Measurements from ENCODE around the gene QPCT. TPM values are rescaled to one million over a fixed set of nuclear protein-coding genes. Genes with fewer than 3 reads are reported as not detected.

Gene QPCT
- total RNA-seq, 1 experiment from 2014 or later, result 7.1 TPM

DNA sequence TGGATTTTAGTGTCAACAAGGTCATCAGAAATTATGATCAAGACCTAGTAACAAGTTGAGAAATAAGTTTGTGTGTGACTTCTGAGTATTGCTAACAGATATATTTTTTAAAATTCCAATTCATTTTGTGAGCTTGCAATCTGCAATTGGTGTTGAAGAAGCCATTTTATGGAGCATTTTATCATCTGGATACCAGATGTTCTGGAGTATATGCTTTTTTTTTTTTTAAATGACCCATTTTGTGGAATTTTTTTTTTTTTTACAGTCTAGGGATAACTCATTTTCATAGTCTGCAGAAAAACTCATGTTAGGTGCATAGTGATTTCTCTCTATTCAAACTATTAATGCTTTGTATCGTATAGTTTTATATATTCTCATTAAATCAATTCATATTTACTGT is 12.6 kb downstream of the QPCT start:
- DNase-seq (ENCODE audit: low read depth in 1 of 2, low spot score in 2 of 2), result no peak
- Histone ChIP-seq H3K27ac (no peak overlapping the region), H3K36me3 (no peaks in the 10 kb centered on the region), H3K27me3 (replicated peaks) (0 out of 2 replicates have a peak, but pooled peaks cover 2% of the 10 kb centered on the region), H3K4me1 (replicated peaks) (no peaks in the 10 kb centered on the region), H3K4me3 (no peak overlapping the region), H3K9me3 (replicated peaks) (no peaks in the 10 kb centered on the region)

DNA sequence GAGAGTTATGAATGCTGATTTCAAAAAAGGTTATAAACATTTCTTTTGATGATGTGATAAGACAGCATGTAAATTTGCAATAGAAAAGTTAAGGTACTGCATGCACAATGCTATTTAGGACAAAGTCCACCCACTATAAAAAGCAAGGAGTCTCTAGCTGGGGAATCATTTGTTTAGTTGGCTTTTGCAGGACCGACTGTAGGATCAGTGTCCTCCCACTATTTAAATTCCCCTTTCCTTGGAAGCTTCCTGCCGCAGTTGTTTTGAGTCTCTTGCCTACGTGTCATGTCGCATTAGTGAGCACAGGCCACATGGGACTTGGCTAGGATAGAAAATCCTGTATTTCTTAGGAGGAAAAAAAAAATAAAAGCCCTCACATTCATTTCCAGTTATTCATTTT is 13.1 kb downstream of the QPCT start:
- DNase-seq (ENCODE audit: low read depth in 1 of 2, low spot score in 2 of 2), result no peak
- H3K27me3 ChIP-seq (replicated peaks), result 0 out of 2 replicates have a peak, but pooled peaks cover 2% of the 10 kb centered on the region
- H3K4me1 ChIP-seq (replicated peaks), result no peaks in the 10 kb centered on the region
- no peak overlapping the region for H3K4me3 ChIP-seq
- H3K27ac ChIP-seq, result no peak overlapping the region
- no peaks in the 10 kb centered on the region for H3K9me3 ChIP-seq (replicated peaks)
- H3K36me3 ChIP-seq, result no peaks in the 10 kb centered on the region

DNA sequence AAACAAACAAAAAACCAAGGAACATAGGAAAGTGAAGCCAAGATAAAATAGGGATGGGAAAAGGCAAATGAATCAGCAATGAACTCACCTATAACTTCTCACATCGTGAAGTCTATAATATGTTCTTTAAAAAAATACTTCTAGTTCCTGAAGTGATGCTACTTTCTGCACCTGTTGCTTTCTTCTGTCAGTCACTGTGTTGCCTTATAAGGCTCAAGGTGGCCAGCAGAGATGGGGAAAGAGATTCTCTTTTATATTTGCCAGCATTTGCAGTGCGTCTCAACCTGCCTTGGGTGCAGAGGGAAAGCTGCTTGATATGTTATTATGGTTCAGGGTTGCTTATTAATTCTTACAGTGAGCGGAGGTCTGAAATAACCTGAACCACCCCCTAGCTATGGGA is 14.0 kb downstream of the QPCT start:
- DNase-seq (ENCODE audit: low read depth in 1 of 2, low spot score in 2 of 2), result no peak
- Histone ChIP-seq H3K27me3 (replicated peaks) (0 out of 2 replicates have a peak, but pooled peaks cover 2% of the 10 kb centered on the region), H3K36me3 (no peaks in the 10 kb centered on the region), H3K9me3 (replicated peaks) (no peaks in the 10 kb centered on the region), H3K4me3 (no peak overlapping the region), H3K4me1 (replicated peaks) (no peaks in the 10 kb centered on the region), H3K27ac (no peak overlapping the region)

DNA sequence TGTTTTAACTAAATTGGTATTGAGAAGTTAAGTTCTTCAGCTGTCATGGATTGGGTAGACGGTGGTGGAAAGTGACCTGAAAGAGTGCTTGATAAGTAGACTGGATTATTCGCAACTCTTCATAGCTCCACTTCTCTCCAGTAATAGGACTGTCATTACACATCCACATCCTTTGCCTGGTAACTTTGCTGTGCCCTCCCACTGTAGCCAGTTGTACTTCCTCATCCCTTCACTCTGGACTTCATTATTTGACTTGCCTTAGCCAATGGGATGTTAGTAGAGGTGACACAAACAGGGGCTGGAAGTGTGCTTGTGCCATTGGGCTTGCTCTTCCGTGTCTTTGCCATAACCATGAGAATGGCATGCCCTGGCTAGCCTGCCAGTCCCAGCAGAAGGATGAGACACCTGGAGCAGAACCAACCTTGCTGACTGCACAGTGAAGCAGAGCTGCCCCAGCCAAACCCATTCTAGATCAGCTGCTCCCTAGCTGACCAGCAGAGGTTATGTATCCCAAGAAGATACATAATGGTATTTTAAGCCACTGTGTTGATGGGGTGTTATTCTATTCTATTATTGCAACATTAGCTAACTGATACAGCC is 16.9 kb downstream of the QPCT start:
- Histone ChIP-seq H3K4me1 (replicated peaks) (no peaks in the 10 kb centered on the region), H3K27me3 (replicated peaks) (no peaks in the 10 kb centered on the region), H3K9me3 (replicated peaks) (no peaks in the 10 kb centered on the region), H3K27ac (no peak overlapping the region), H3K36me3 (no peaks in the 10 kb centered on the region), H3K4me3 (no peak overlapping the region)
- DNase-seq (ENCODE audit: low read depth in 1 of 2, low spot score in 2 of 2), result no peak

DNA sequence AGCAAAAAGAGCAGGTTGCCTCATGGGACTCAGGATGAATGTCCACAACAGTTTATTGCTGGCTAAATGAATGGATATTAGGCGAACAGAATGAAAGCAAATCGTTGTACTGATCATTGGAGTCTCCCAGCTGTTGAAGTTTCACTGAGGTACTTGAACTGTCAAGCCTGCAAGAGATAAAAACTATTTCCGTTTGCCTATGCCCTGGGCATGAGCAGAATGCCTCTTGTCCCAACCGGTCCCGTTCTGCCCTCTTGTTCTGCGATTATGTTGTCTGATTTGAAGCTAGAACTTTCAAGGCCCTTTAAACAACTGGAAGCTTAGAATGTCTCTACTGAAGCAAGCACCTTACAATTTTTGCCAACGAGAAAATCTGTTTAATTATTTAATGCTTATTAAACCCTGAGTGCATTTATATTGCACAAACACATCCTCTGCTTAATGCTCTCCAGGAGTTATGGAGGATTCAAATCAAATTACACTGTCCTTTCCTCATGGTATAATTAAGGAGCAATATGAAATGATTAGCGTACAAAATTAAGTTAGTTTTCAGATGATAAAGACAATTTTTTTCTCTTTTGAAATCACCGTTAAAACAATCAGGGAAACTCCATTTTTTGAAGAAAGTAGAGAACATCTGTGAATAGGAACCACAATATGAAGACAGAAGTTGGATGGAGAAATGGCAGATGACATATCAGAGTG is 17.7 kb downstream of the QPCT start:
- Histone ChIP-seq H3K4me1 (replicated peaks) (no peaks in the 10 kb centered on the region), H3K9me3 (replicated peaks) (no peaks in the 10 kb centered on the region), H3K4me3 (no peak overlapping the region), H3K27ac (no peak overlapping the region), H3K36me3 (no peaks in the 10 kb centered on the region), H3K27me3 (replicated peaks) (no peaks in the 10 kb centered on the region)
- peak in 1 of 2 experiments; percentile 13 for DNase-seq (ENCODE audit: low read depth in 1 of 2, low spot score in 2 of 2)

DNA sequence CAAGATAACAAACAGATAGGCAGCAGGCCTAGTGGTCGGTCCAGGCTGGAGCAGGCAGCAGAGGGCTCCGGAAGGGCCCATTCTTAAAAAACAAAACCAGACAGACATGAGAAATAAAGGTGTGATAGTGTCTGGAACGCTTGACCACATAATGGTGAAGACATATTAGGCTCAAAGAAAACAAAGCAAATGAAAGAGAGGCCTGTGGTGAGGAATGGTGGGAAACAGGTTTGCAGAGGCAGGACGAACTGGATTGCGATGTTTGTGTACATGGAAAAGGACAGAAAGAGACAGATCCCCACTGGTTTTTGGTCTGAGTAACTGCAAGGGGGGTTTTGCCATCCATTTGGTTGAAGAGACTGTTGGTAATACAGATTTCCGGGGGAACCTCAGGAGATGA is 19.9 kb downstream of the QPCT start:
- no peaks in the 10 kb centered on the region for H3K4me1 ChIP-seq (replicated peaks)
- DNase-seq (ENCODE audit: low read depth in 1 of 2, low spot score in 2 of 2), result no peak
- no peak overlapping the region for H3K27ac ChIP-seq
- no peaks in the 10 kb centered on the region for H3K36me3 ChIP-seq
- H3K9me3 ChIP-seq (replicated peaks), result no peaks in the 10 kb centered on the region
- no peaks in the 10 kb centered on the region for H3K27me3 ChIP-seq (replicated peaks)
- H3K4me3 ChIP-seq, result no peak overlapping the region

DNA sequence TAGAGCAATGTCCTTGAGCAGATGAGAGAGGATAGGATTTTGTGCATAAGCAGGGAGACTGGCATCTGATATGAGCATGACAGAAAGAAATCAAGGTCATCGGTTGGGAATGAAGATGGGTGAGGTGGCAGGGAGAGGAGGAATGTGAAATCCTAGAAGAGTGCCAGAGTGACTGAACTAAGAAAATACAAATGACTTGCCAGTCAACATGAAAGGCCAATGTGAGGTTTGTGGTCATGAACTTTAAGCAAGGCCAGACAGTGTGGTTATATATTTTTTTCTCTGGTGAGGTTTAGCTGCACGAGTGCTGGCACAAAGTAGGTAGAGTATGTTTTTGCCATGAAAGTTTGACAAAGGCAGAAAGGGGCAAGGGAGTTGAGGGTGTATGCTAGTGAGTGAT is 21.2 kb downstream of the QPCT start:
- Histone ChIP-seq H3K36me3 (no peaks in the 10 kb centered on the region), H3K4me1 (replicated peaks) (no peaks in the 10 kb centered on the region)
- peak in 1 of 2 experiments; percentile 2 for DNase-seq (ENCODE audit: low read depth in 1 of 2, low spot score in 2 of 2)

DNA sequence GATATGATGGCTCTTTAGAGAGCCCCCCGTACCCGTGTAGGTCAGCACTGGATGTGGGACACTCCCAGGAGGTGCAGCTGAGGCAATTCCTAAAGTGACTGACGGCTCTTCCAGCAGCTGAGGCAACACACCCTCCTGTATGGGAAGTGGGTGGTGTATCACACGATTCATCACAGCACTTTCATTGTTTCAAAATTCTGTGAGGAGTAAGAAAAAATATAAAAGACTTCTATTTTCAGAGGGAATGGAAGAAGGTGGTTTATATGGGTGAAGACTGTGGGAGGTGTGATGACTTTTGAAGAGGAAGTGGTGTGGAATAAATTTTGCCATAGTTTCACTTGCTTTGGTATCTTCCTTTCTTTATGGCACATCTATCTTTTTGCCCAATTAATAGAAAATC is 22.3 kb downstream of the QPCT start:
- H3K36me3 ChIP-seq, result no peaks in the 10 kb centered on the region
- H3K27ac ChIP-seq, result no peak overlapping the region
- no peaks in the 10 kb centered on the region for H3K4me1 ChIP-seq (replicated peaks)
- no peaks in the 10 kb centered on the region for H3K27me3 ChIP-seq (replicated peaks)
- H3K4me3 ChIP-seq, result no peak overlapping the region
- H3K9me3 ChIP-seq (replicated peaks), result no peaks in the 10 kb centered on the region
- DNase-seq (ENCODE audit: low read depth in 1 of 2, low spot score in 2 of 2), result no peak

More for the DNA sequence above, 21.2 kb downstream of the QPCT start:
- Histone ChIP-seq H3K27ac (no peak overlapping the region), H3K4me3 (no peak overlapping the region), H3K9me3 (replicated peaks) (no peaks in the 10 kb centered on the region), H3K27me3 (replicated peaks) (no peaks in the 10 kb centered on the region)

DNA sequence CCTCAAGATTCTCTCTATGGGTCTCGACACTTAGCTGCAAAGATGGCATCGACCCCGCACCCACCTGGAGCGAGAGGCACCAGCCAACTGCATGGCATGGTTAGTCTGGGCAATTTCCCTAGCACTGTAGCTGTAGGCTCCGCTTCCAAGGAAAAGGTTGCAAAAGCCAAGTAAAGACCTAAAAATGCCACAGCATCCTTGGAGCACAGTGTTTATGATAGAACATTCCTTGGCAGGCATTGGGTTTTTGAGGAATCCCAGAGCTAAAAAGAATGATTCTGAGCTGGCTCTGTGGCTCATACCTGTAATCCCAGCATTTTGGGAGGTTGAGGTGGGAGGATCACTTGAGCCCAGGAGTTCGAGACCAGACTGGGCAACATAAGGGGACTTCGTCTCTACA is 22.9 kb downstream of the QPCT start:
- H3K27ac ChIP-seq, result no peak overlapping the region
- DNase-seq (ENCODE audit: low read depth in 1 of 2, low spot score in 2 of 2), result no peak
- H3K4me3 ChIP-seq, result no peak overlapping the region
- H3K27me3 ChIP-seq (replicated peaks), result no peaks in the 10 kb centered on the region
- no peaks in the 10 kb centered on the region for H3K36me3 ChIP-seq
- no peaks in the 10 kb centered on the region for H3K9me3 ChIP-seq (replicated peaks)
- H3K4me1 ChIP-seq (replicated peaks), result no peaks in the 10 kb centered on the region

DNA sequence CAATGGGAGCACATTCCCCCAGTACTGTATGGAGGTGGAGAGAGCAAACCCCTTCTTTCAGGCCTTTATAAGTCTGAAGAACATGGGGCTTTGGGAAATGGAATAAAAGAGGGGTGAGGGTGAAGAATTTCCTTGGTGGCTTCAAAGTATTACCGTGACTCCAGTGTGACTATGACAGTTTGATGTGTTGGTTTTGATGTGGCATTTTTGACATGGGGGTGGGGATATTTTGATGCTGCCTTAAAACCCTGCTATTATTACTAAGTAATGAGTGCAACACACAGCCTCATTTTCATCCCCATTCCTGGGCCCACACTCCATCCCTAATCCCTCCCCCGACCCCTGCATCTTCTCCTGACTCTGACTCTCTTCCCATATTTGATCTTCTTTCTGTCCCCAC is 23.6 kb downstream of the QPCT start:
- no peak for DNase-seq (ENCODE audit: low read depth in 1 of 2, low spot score in 2 of 2)
- Histone ChIP-seq H3K4me1 (replicated peaks) (no peaks in the 10 kb centered on the region), H3K27me3 (replicated peaks) (no peaks in the 10 kb centered on the region), H3K36me3 (no peaks in the 10 kb centered on the region), H3K9me3 (replicated peaks) (no peaks in the 10 kb centered on the region), H3K4me3 (no peak overlapping the region), H3K27ac (no peak overlapping the region)

DNA sequence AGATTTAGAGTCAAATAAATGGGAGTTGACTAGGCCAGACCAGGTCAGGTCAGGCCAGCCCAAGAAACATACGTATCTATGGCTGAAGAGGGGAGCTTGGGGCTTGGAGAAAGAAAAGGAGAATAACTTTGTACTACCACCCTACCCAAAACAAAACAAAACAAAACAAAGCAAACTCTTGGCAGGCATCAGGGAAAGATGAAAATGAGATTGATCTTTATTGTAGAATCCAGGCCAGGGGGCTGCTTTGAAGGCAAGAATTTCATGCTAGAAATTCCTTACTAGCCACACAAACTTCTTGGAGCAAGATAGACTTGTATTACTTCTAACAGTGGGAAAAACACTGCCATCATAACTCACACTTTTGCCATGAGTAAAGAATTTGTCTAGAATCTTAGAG is 26.2 kb downstream of the QPCT start:
- Histone ChIP-seq H3K27me3 (replicated peaks) (no peaks in the 10 kb centered on the region), H3K36me3 (no peaks in the 10 kb centered on the region), H3K27ac (no peak overlapping the region), H3K4me1 (replicated peaks) (no peaks in the 10 kb centered on the region), H3K4me3 (no peak overlapping the region), H3K9me3 (replicated peaks) (no peaks in the 10 kb centered on the region)
- DNase-seq (ENCODE audit: low read depth in 1 of 2, low spot score in 2 of 2), result no peak

DNA sequence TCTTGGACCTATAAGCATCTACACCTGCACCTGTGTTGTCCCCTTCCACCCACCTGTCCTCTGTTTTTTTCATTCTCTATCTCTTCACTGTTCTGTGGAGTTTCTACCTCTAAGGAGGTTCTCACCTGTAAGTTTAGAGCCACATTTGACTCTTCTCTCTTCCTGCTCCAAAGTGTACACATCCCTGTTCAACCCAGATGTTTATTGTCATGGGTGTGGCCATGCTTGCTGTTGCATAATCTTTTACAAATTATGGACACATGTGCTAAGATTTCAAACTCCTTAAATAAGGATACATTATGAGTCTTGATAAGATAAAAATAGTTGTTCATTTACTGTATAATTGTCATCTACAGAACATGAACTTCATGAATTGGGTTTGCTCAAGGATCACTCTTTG is 27.6 kb downstream of the QPCT start:
- H3K4me1 ChIP-seq (replicated peaks), result peaks cover 12% of the 10 kb centered on the region

DNA sequence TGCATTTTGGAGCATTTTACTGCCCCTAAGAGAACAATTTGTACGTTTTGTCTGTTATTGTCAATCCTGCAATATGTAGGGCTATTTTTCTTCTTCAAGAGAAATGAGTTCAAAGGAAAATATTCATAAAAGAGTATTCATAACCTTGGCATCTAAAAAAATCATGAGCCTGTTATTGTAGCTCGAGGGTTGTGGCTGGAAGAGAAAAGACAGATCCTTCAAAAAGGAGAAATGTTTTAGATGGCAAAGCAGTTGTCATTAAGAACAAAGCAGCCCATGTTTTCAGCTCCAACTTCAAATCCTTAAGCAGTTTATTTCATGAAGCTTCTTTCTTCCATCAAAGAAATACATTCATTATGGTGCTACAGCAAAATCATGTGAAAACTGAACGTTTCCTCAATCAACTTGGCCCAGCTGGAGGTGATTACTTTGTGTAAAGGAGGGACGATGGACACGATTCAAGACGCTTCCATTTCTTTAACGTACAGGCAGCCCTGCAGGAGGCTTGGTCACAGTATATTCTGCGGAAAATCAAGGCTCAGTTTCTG is 31.4 kb downstream of the QPCT start:
- no peaks in the 10 kb centered on the region for H3K9me3 ChIP-seq (replicated peaks)
- peak in 1 of 2 experiments; percentile 6 for DNase-seq (ENCODE audit: low read depth in 1 of 2, low spot score in 2 of 2)
- no peak overlapping the region for H3K4me3 ChIP-seq
- H3K27me3 ChIP-seq (replicated peaks), result no peaks in the 10 kb centered on the region
- peaks cover 32% of the 10 kb centered on the region for H3K4me1 ChIP-seq (replicated peaks)
- H3K36me3 ChIP-seq, result no peaks in the 10 kb centered on the region
- peak overlapping the region; percentile 88 for H3K27ac ChIP-seq

More for the DNA sequence above, 27.6 kb downstream of the QPCT start:
- no peaks in the 10 kb centered on the region for H3K9me3 ChIP-seq (replicated peaks)
- H3K27ac ChIP-seq, result no peak overlapping the region
- H3K27me3 ChIP-seq (replicated peaks), result no peaks in the 10 kb centered on the region
- no peaks in the 10 kb centered on the region for H3K36me3 ChIP-seq
- H3K4me3 ChIP-seq, result no peak overlapping the region
- no peak for DNase-seq (ENCODE audit: low read depth in 1 of 2, low spot score in 2 of 2)

DNA sequence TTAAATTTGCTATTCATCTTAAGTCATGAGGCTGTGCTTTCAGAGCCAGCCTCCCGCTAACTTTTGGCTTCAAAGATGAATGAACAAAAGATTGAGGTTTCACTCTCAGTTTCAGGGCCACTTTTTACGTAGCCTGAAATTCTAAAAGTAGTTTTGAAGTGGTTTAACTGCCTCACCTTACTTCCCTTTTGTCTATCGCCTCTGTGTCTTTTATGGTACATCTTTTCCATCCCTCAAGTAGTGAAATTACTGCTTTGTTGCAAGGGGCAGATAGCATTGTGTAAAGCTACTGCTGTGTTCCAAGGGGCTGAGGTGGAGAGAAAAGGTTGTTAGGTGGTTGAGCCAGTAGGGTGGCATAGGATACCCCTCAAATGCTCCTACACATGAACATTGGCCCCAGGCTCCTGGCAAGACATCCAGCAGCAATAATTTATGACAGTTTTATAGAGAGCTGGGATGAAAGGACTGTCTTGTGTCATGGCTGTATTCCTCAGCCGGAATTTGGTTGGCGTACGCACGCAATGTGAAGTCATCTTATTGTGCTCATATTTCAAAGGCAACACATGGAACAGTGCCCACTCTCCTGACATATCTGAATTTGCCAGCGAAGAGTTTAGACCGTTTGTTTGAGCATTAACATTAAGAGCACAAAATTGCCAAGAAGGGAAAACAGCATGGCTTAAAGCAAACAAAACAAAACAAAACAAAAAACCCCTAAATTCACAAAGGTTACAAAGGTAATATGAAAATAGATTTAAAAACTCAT is 32.2 kb downstream of the QPCT start:
- peak; percentile 89 to 91 for DNase-seq (ENCODE audit: low read depth in 1 of 2, low spot score in 2 of 2)
- Histone ChIP-seq H3K27ac (peak overlapping the region; percentile 88), H3K36me3 (no peaks in the 10 kb centered on the region), H3K9me3 (replicated peaks) (no peaks in the 10 kb centered on the region), H3K27me3 (replicated peaks) (no peaks in the 10 kb centered on the region), H3K4me1 (replicated peaks) (peaks cover 32% of the 10 kb centered on the region), H3K4me3 (peak overlapping the region; percentile 3)

Measured in SJSA1 (cell line).